HEK293 (cell line): Measurements from ENCODE around the gene DOP1A.

Source experiments
- CTCF ChIA-PET: fragments of 350-600 bp; formaldehyde crosslinking; extraction: SDS; loops from one replicate; lab custom pipeline; 2021; ENCODE audit warnings: antibody characterized with exemption; lab: Yijun Ruan, JAX
- POLR2A ChIA-PET: fragments of 300-600 bp; formaldehyde crosslinking; extraction: SDS; loops from one replicate; lab custom pipeline; 2020; ENCODE audit warnings: antibody characterized with exemption, inconsistent platforms; lab: Yijun Ruan, JAX
- H3K27ac ChIP-seq: fragments of 200-500 bp; sonication (Bioruptor generic); 2 replicates; pipeline ENCODE4 v1.5.1; 2014; ENCODE audit warnings: low read depth, low read length, control low read depth, inconsistent platforms; ENCODE audit errors: extremely low read depth
- H3K36me3 ChIP-seq, 2 experiments: fragments of 200-500 bp in 1 of 2; sonication (Bioruptor generic) in 1 of 2; 1 replicate in 1 of 2; 2 replicates in 1 of 2; pipeline ENCODE4 v1.5.1; 2014 to 2017; ENCODE audit warnings: inconsistent platforms in 2 of 2, low read length in 2 of 2; ENCODE audit not compliant: control insufficient read depth in 2 of 2, insufficient read depth in 1 of 2
- H3K4me1 ChIP-seq: fragments of 200-500 bp; sonication (Bioruptor generic); 2 replicates; pipeline ENCODE4 v1.5.1; 2014; ENCODE audit warnings: mild to moderate bottlenecking, low read length, inconsistent platforms; ENCODE audit not compliant: control insufficient read depth, insufficient read depth
- H3K4me3 ChIP-seq: 2 replicates; pipeline ENCODE4 v1.5.1; 2011; ENCODE audit warnings: low read depth, mild to moderate bottlenecking, control low read depth, low read length, moderate library complexity
- H3K9me3 ChIP-seq: fragments of 200-500 bp; sonication (Bioruptor generic); 2 replicates; pipeline ENCODE4 v1.5.1; 2014; ENCODE audit warnings: low read depth, low read length, inconsistent platforms; ENCODE audit not compliant: control insufficient read depth, insufficient read depth
- ATF2 ChIP-seq: fragments of 450-650 bp; formaldehyde crosslinking; IDR thresholded peaks from 2 replicates; pipeline ENCODE4 v1.5.1; 2016; ENCODE audit warnings: missing biosample characterization, missing genetic modification characterization, low read depth
- GLIS2 ChIP-seq: fragments of 450-650 bp; formaldehyde crosslinking; IDR thresholded peaks from 2 replicates; pipeline ENCODE4 v1.5.1; 2016; ENCODE audit warnings: missing biosample characterization, missing genetic modification characterization
- PRDM1 ChIP-seq: fragments of 450-650 bp; formaldehyde crosslinking; IDR thresholded peaks from 2 replicates; pipeline ENCODE4; 2016; ENCODE audit warnings: missing biosample characterization, missing genetic modification characterization
- SCRT1 ChIP-seq: fragments of 450-650 bp; formaldehyde crosslinking; IDR thresholded peaks from 2 replicates; pipeline ENCODE4 v1.5.1; 2016; ENCODE audit warnings: missing biosample characterization, missing genetic modification characterization, borderline replicate concordance
- SCRT2 ChIP-seq: fragments of 450-650 bp; formaldehyde crosslinking; IDR thresholded peaks from 2 replicates; pipeline ENCODE4 v1.5.1; 2016; ENCODE audit warnings: missing biosample characterization, missing genetic modification characterization
- ZBTB17 ChIP-seq: fragments of 450-650 bp; formaldehyde crosslinking; IDR thresholded peaks from 2 replicates; pipeline ENCODE4 v1.5.1; 2016; ENCODE audit warnings: missing biosample characterization, missing genetic modification characterization
- ZNF221 ChIP-seq: fragments of 450-650 bp; formaldehyde crosslinking; IDR thresholded peaks from 2 replicates; pipeline ENCODE4 v1.5.1; 2017; ENCODE audit warnings: missing biosample characterization, missing genetic modification characterization, borderline replicate concordance
- ZNF37A ChIP-seq: fragments of 450-650 bp; IDR thresholded peaks from 2 replicates; pipeline ENCODE4 v1.5.1; 2018; ENCODE audit warnings: missing biosample characterization, missing genetic modification characterization
- ZNF558 ChIP-seq: fragments of 450-650 bp; formaldehyde crosslinking; IDR thresholded peaks from 2 replicates; pipeline ENCODE4 v1.5.1; 2016; ENCODE audit warnings: missing biosample characterization, missing genetic modification characterization
- ZNF585B ChIP-seq: fragments of 450-650 bp; formaldehyde crosslinking; IDR thresholded peaks from 2 replicates; pipeline ENCODE4 v1.5.1; 2016; ENCODE audit warnings: missing biosample characterization, missing genetic modification characterization
- ZNF600 ChIP-seq: fragments of 450-650 bp; formaldehyde crosslinking; IDR thresholded peaks from 2 replicates; pipeline ENCODE4 v1.5.1; 2016; ENCODE audit warnings: missing biosample characterization, missing genetic modification characterization
- ZNF664 ChIP-seq: fragments of 450-650 bp; formaldehyde crosslinking; IDR thresholded peaks from 2 replicates; pipeline ENCODE4 v1.5.1; 2016; ENCODE audit warnings: missing biosample characterization, missing genetic modification characterization
- ZNF843 ChIP-seq: fragments of 450-650 bp; formaldehyde crosslinking; IDR thresholded peaks from 2 replicates; pipeline ENCODE4 v1.5.1; 2016; ENCODE audit warnings: missing biosample characterization, missing genetic modification characterization
- ZSCAN23 ChIP-seq: fragments of 450-650 bp; formaldehyde crosslinking; IDR thresholded peaks from 2 replicates; pipeline ENCODE4 v1.5.1; 2016; ENCODE audit warnings: missing biosample characterization, missing genetic modification characterization
- TF ChIP-seq, protein P1 (sequence below): fragments of 450-650 bp; formaldehyde crosslinking; IDR thresholded peaks from 2 replicates; pipeline ENCODE4 v1.5.1; 2017; ENCODE audit warnings: missing biosample characterization, missing genetic modification characterization
- TF ChIP-seq, protein P2 (sequence below): fragments of 450-650 bp; formaldehyde crosslinking; IDR thresholded peaks from 2 replicates; pipeline ENCODE4 v1.5.1; 2016; ENCODE audit warnings: missing biosample characterization, missing genetic modification characterization, borderline replicate concordance
- TF ChIP-seq, protein P3 (sequence below): fragments of 450-650 bp; formaldehyde crosslinking; IDR thresholded peaks from 2 replicates; pipeline ENCODE4 v1.5.1; 2016; ENCODE audit warnings: missing biosample characterization, missing genetic modification characterization
- TF ChIP-seq, protein P4 (sequence below): fragments of 450-650 bp; formaldehyde crosslinking; IDR thresholded peaks from 2 replicates; pipeline ENCODE4 v1.5.1; 2017; ENCODE audit warnings: missing biosample characterization, missing genetic modification characterization

The DOP1A gene

GRCh38 chr6:83071023-83071422 lies 3.6 kb downstream of the DOP1A start:
- ChIA-PET CTCF (interaction anchor here (0.7 to 8.8 kb wide), 5 partner anchors 148 to 803 kb away, joined by 3 to 240 read pairs (median 4); partner anchors contain the start of gene PRSS35), POLR2A (no interaction called here)
- Histone ChIP-seq H3K36me3 (peaks cover 0 to 12% of the 10 kb centered on the region in 2 experiments; a peak in 2 of 3 replicates), H3K4me3 (no peak overlapping the region), H3K27ac (no peak overlapping the region), H3K9me3 (no peaks in the 10 kb centered on the region), H3K4me1 (peaks cover 21% of the 10 kb centered on the region; the same call in 1 of the 2 replicates)
- TF ChIP-seq ZBTB17 (tag by site-specific recombination) (peak; percentile 60), PRDM1 (tag by site-specific recombination) (peak; percentile 80), GLIS2 (no peak), ZNF600 (tag by site-specific recombination) (peak; percentile 31; the same call in 1 of the 2 replicates)

GRCh38 chr6:83071707-83072106 lies 4.2 kb downstream of the DOP1A start:
- Histone ChIP-seq H3K4me1 (peaks cover 21% of the 10 kb centered on the region; the same call in 1 of the 2 replicates), H3K27ac (no peak overlapping the region), H3K4me3 (no peak overlapping the region), H3K9me3 (no peaks in the 10 kb centered on the region), H3K36me3 (peaks cover 0 to 12% of the 10 kb centered on the region in 2 experiments; a peak in 2 of 3 replicates)
- POLR2A ChIA-PET, result no interaction called here
- CTCF ChIA-PET, result interaction anchor here (0.6 to 8.8 kb wide), 6 partner anchors 143 to 804 kb away, joined by 3 to 182 read pairs (median 4); partner anchors contain the start of gene PRSS35
- TF ChIP-seq ZNF843 (no peak; the same call in 1 of the 2 replicates), ZNF558 (no peak), SCRT2 (tag by site-specific recombination) (peak; percentile 89), ZNF664 (tag by site-specific recombination) (no peak), ATF2 (tag by site-specific recombination) (peak; percentile 79), SCRT1 (peak; percentile 58; the same call in 1 of the 2 replicates)
- TF ChIP-seq, protein P1, sequence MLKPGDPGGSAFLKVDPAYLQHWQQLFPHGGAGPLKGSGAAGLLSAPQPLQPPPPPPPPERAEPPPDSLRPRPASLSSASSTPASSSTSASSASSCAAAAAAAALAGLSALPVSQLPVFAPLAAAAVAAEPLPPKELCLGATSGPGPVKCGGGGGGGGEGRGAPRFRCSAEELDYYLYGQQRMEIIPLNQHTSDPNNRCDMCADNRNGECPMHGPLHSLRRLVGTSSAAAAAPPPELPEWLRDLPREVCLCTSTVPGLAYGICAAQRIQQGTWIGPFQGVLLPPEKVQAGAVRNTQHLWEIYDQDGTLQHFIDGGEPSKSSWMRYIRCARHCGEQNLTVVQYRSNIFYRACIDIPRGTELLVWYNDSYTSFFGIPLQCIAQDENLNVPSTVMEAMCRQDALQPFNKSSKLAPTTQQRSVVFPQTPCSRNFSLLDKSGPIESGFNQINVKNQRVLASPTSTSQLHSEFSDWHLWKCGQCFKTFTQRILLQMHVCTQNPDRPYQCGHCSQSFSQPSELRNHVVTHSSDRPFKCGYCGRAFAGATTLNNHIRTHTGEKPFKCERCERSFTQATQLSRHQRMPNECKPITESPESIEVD (tag by site-specific recombination), result peak; percentile 81

DNA sequence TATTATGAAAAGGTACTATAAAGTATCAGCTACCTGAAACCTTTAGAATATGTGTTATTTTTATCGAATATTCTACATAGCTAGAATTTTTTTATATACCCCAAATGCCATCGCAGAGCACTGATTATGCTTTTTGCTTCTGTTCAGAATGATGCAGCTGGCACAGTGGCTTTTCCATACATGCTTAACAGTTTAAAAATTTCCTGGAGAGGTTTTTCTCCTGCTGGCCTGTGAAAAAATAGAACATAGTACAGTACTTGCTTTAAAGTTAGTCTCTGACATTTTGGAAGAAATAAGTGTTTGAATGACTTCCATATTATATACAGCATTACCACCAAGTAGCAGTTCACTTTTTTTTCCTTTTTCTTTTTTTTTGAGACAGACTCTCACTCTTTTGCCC lies 5.3 kb downstream of the DOP1A start:
- CTCF ChIA-PET, result interaction anchor here (0.9 to 8.8 kb wide), 5 partner anchors 142 to 802 kb away, joined by 3 to 182 read pairs (median 4); partner anchors contain the start of gene PRSS35
- H3K4me1 ChIP-seq, result peaks cover 21% of the 10 kb centered on the region; the same call in 1 of the 2 replicates
- POLR2A ChIA-PET, result no interaction called here
- no peak for TF ChIP-seq ZNF585B (tag by site-specific recombination)
- TF ChIP-seq, protein P2, sequence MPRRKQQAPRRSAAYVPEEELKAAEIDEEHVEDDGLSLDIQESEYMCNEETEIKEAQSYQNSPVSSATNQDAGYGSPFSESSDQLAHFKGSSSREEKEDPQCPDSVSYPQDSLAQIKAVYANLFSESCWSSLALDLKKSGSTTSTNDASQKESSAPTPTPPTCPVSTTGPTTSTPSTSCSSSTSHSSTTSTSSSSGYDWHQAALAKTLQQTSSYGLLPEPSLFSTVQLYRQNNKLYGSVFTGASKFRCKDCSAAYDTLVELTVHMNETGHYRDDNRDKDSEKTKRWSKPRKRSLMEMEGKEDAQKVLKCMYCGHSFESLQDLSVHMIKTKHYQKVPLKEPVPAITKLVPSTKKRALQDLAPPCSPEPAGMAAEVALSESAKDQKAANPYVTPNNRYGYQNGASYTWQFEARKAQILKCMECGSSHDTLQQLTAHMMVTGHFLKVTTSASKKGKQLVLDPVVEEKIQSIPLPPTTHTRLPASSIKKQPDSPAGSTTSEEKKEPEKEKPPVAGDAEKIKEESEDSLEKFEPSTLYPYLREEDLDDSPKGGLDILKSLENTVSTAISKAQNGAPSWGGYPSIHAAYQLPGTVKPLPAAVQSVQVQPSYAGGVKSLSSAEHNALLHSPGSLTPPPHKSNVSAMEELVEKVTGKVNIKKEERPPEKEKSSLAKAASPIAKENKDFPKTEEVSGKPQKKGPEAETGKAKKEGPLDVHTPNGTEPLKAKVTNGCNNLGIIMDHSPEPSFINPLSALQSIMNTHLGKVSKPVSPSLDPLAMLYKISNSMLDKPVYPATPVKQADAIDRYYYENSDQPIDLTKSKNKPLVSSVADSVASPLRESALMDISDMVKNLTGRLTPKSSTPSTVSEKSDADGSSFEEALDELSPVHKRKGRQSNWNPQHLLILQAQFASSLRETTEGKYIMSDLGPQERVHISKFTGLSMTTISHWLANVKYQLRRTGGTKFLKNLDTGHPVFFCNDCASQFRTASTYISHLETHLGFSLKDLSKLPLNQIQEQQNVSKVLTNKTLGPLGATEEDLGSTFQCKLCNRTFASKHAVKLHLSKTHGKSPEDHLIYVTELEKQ (tag by site-specific recombination), result no peak
- TF ChIP-seq, protein P3, sequence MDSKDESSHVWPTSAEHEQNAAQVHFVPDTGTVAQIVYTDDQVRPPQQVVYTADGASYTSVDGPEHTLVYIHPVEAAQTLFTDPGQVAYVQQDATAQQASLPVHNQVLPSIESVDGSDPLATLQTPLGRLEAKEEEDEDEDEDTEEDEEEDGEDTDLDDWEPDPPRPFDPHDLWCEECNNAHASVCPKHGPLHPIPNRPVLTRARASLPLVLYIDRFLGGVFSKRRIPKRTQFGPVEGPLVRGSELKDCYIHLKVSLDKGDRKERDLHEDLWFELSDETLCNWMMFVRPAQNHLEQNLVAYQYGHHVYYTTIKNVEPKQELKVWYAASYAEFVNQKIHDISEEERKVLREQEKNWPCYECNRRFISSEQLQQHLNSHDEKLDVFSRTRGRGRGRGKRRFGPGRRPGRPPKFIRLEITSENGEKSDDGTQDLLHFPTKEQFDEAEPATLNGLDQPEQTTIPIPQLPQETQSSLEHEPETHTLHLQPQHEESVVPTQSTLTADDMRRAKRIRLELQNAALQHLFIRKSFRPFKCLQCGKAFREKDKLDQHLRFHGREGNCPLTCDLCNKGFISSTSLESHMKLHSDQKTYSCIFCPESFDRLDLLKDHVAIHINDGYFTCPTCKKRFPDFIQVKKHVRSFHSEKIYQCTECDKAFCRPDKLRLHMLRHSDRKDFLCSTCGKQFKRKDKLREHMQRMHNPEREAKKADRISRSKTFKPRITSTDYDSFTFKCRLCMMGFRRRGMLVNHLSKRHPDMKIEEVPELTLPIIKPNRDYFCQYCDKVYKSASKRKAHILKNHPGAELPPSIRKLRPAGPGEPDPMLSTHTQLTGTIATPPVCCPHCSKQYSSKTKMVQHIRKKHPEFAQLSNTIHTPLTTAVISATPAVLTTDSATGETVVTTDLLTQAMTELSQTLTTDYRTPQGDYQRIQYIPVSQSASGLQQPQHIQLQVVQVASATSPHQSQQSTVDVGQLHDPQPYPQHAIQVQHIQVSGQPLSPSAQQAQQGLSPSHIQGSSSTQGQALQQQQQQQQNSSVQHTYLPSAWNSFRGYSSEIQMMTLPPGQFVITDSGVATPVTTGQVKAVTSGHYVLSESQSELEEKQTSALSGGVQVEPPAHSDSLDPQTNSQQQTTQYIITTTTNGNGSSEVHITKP, result no peak
- no peak for TF ChIP-seq ZNF37A (tag by site-specific recombination)
- TF ChIP-seq ZSCAN23 (tag by site-specific recombination), result no peak
- TF ChIP-seq, protein P4, sequence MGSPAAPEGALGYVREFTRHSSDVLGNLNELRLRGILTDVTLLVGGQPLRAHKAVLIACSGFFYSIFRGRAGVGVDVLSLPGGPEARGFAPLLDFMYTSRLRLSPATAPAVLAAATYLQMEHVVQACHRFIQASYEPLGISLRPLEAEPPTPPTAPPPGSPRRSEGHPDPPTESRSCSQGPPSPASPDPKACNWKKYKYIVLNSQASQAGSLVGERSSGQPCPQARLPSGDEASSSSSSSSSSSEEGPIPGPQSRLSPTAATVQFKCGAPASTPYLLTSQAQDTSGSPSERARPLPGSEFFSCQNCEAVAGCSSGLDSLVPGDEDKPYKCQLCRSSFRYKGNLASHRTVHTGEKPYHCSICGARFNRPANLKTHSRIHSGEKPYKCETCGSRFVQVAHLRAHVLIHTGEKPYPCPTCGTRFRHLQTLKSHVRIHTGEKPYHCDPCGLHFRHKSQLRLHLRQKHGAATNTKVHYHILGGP (tag by site-specific recombination), result no peak
- no peak for TF ChIP-seq ZNF221 (tag by site-specific recombination)

More for the DNA sequence above, 5.3 kb downstream of the DOP1A start:
- no peak overlapping the region for H3K27ac ChIP-seq
- H3K36me3 ChIP-seq, result peaks cover 0 to 12% of the 10 kb centered on the region in 2 experiments; a peak in 2 of 3 replicates
- H3K4me3 ChIP-seq, result no peak overlapping the region
- no peaks in the 10 kb centered on the region for H3K9me3 ChIP-seq
